Activated CD8-positive, alpha-beta T cell treated with anti-CD3 and anti-CD28 coated beads for 36 hours (primary cell): ENCODE data around the gene SLC39A11. TPM values are rescaled to one million over a fixed set of nuclear protein-coding genes. Genes with fewer than 3 reads are reported as not detected.

ENCODE experiments used
- ATAC-seq: fragments of 200-7000 bp; cut with Tn5 transposase; one replicate; pipeline ENCODE4 v1.10.0; 2021; ENCODE audit warnings: mild to moderate bottlenecking, moderate library complexity
- CTCF ChIA-PET: fragments of 350-600 bp; sonication (Branson Sonifier 250); formaldehyde crosslinking; loops from one replicate; lab custom pipeline; 2021; ENCODE audit warnings: antibody characterized with exemption; lab: Charles Lee
- POLR2A ChIA-PET: fragments of 350-600 bp; sonication (Branson Sonifier 250); formaldehyde crosslinking; loops from one replicate; lab custom pipeline; 2021; ENCODE audit warnings: antibody characterized with exemption; lab: Charles Lee
- DNase-seq: peaks from one replicate; pipeline ENCODE4 v3.0.0-alpha.2; 2020
- H3K27ac Mint-ChIP-seq: one replicate; pipeline ENCODE4 v1.8.0; 2021; ENCODE audit warnings: mild to moderate bottlenecking, mixed read lengths
- H3K27me3 Mint-ChIP-seq: one replicate; pipeline ENCODE4 v1.8.0; 2021; ENCODE audit warnings: mixed read lengths
- H3K36me3 Mint-ChIP-seq: one replicate; pipeline ENCODE4 v1.8.0; 2021; ENCODE audit warnings: low read depth, mixed read lengths
- H3K4me1 Mint-ChIP-seq: one replicate; pipeline ENCODE4 v1.8.0; 2021; ENCODE audit warnings: low read depth, mixed read lengths
- H3K4me3 Mint-ChIP-seq: one replicate; pipeline ENCODE4 v1.8.0; 2021; ENCODE audit warnings: mild to moderate bottlenecking, moderate library complexity, mixed read lengths
- H3K9me3 Mint-ChIP-seq: one replicate; pipeline ENCODE4 v1.8.0; 2021; ENCODE audit warnings: mixed read lengths
- CTCF ChIP-seq: fragments of 200-600 bp; IDR thresholded peaks from one replicate; pipeline ENCODE4 v1.8.0; 2022; ENCODE audit warnings: antibody characterized with exemption, mild to moderate bottlenecking
- intact Hi-C: fragments of 100-400 bp; cut with micrococcal nuclease; formaldehyde crosslinking; loops from one replicate; pipeline ENCODE4 v1.10.0; 2022
- total RNA-seq, 2 experiments: library from RNA; stranded (reverse); gene quantifications; one replicate each; pipeline ENCODE4 v1.2.3, GENCODE V29; 2021

Gene SLC39A11
- total RNA-seq, 2 experiments from 2014 or later, result 14.4 to 14.9 TPM

DNA sequence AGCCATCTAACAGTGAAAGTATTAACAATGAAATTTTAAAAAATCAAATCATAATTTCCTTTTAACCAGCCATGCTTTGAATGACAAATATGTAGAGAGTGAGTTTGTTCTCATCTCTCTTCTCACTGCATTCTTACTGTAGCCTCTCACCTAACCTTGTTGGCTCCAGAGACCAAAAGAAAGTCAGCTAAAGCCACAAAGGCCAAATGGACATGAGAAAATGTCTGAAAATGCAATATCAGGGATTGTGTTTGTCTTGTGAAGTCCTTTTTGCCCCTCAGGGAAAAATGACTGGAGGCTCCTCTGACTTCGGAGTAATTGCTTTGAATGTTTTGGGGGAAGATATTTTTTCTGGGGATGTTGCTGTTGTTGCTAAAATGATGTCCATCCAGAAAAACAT is 166.3 kb downstream of the SLC39A11 start:
- intact Hi-C loops, result no loop called here
- no peak for ATAC-seq

GRCh38 chr17:72924196-72924595 is 168.3 kb downstream of the SLC39A11 start:
- Mint-ChIP-seq H3K36me3 (no peaks in the 10 kb centered on the region), H3K27me3 (no peaks in the 10 kb centered on the region), H3K4me1 (no peaks in the 10 kb centered on the region), H3K9me3 (no peaks in the 10 kb centered on the region), H3K27ac (no peak overlapping the region), H3K4me3 (no peak overlapping the region)
- ATAC-seq, result no peak
- intact Hi-C loops, result no loop called here
- no peak for DNase-seq
- ChIA-PET CTCF (no interaction called here), POLR2A (no interaction called here)
- TF ChIP-seq CTCF, result no peak

More for the DNA sequence above, 166.3 kb downstream of the SLC39A11 start:
- ChIA-PET CTCF (no interaction called here), POLR2A (no interaction called here)
- Mint-ChIP-seq H3K4me3 (no peak overlapping the region), H3K9me3 (no peaks in the 10 kb centered on the region), H3K27ac (no peak overlapping the region), H3K36me3 (no peaks in the 10 kb centered on the region), H3K4me1 (peaks cover 4% of the 10 kb centered on the region), H3K27me3 (no peaks in the 10 kb centered on the region)
- DNase-seq, result no peak
- no peak for TF ChIP-seq CTCF

DNA sequence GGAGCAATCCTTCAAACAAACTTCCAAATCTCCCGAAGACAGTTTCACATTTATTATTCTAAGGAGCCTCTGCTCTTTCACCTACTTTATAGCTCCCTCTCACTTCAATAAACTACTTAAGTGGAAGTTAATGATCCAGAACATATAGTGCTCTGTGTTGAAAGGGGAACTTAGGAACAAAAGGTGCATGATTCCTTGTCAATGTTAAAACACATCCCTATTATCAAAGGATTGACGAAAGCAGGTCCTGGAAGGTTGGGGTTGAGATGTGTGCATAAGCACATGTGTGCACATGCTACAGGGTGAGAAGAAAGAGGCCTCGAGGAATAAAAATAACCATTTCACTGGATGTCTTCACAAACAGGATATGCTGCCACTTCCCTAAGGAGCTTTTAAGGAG is 170.3 kb downstream of the SLC39A11 start:
- H3K4me1 Mint-ChIP-seq, result no peaks in the 10 kb centered on the region

DNA sequence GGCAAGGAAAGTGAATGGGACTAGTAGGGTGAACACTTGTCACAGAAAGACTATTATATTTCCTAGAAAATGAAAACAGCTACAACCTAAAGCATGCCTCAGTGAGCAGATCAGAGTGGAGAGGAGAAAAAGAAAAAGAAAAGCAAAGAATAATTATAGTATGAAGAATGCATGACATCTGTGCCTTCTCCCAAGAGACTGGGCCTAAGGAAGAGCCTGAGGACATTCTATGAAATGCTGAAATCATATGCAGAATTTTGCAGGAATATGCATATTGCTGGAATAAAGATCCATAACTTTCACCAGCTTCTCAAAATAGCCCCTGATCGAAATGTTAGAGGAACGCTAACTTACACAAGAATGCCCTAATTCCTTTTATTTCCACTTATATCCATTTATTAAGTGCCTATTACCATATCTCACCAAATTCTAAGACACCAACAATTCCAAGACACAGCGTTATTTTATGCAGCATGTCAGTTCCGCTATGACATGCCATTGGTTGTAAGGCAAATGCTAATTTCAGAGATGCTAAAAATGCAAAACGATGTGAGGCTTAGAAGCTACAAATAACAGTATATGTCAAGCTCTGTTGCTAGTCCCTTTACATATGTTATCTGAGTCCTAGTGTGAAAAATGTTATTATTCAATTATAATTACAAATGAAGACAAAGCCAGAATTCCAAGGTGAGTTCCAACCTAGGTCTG is 171.0 kb downstream of the SLC39A11 start:
- Mint-ChIP-seq H3K4me1 (no peaks in the 10 kb centered on the region), H3K9me3 (no peaks in the 10 kb centered on the region), H3K36me3 (peaks cover 2% of the 10 kb centered on the region), H3K27ac (no peak overlapping the region), H3K4me3 (no peak overlapping the region), H3K27me3 (no peaks in the 10 kb centered on the region)
- ChIA-PET CTCF (interaction anchor here (0.6 kb wide), 1 partner anchor 1165 kb away, joined by 3 read pairs; no protein-coding TSS in a partner anchor), POLR2A (no interaction called here)
- DNase-seq (no peak), ATAC-seq (no peak)
- intact Hi-C loops, result no loop called here
- TF ChIP-seq CTCF, result no peak

More for the DNA sequence above, 170.3 kb downstream of the SLC39A11 start:
- DNase-seq (no peak), ATAC-seq (no peak)
- Mint-ChIP-seq H3K27ac (no peak overlapping the region), H3K27me3 (no peaks in the 10 kb centered on the region), H3K4me3 (no peak overlapping the region), H3K36me3 (peaks cover 2% of the 10 kb centered on the region), H3K9me3 (no peaks in the 10 kb centered on the region)
- no peak for TF ChIP-seq CTCF
- CTCF ChIA-PET, result no interaction called here
- intact Hi-C loops, result no loop called here
- POLR2A ChIA-PET, result interaction anchor here (0.8 kb wide), 1 partner anchor 9 kb away, joined by 3 read pairs; no protein-coding TSS in a partner anchor

GRCh38 chr17:72920513-72920912 is 172.0 kb downstream of the SLC39A11 start:
- ATAC-seq (no peak), DNase-seq (no peak)
- H3K36me3 Mint-ChIP-seq, result peaks cover 2% of the 10 kb centered on the region
- POLR2A ChIA-PET, result no interaction called here
- H3K4me3 Mint-ChIP-seq, result no peak overlapping the region
- H3K9me3 Mint-ChIP-seq, result no peaks in the 10 kb centered on the region
- H3K4me1 Mint-ChIP-seq, result no peaks in the 10 kb centered on the region
- CTCF ChIA-PET, result no interaction called here
- TF ChIP-seq CTCF, result no peak
- no peak overlapping the region for H3K27ac Mint-ChIP-seq
- H3K27me3 Mint-ChIP-seq, result no peaks in the 10 kb centered on the region
- intact Hi-C loops, result no loop called here
